Transverse colon (tissue), 4 donors: ENCODE results near the gene ENPP3.

Experiments used
- EP300 ChIP-seq: sonication (generic); formaldehyde crosslinking; IDR thresholded peaks from one replicate; pipeline ENCODE4 v1.6.1; 2017; ENCODE audit warnings: antibody characterized with exemption, low read depth
- POLR2A ChIP-seq: fragments of 450-650 bp; IDR thresholded peaks from one replicate; pipeline ENCODE4 v1.6.1; 2016; ENCODE audit warnings: antibody characterized with exemption, mild to moderate bottlenecking, moderate library complexity
- POLR2AphosphoS5 ChIP-seq, 3 donors: sonication (generic); formaldehyde crosslinking; IDR thresholded peaks; one replicate each; pipeline ENCODE4 v1.6.1; 2016; ENCODE audit warnings: antibody characterized with exemption in 3 of 3
- TF ChIP-seq, protein P1 (sequence below), 5 experiments: fragments of 200-600 bp in 3 of 5; fragments of 450-650 bp in 2 of 5; sonication (generic) in 3 of 5; IDR thresholded peaks; 1 replicate in 2 of 5; 2 replicates in 3 of 5; pipeline ENCODE4 v1.5.1; 2016 to 2017; ENCODE audit warnings: antibody characterized with exemption in 5 of 5, inconsistent platforms in 3 of 5, mild to moderate bottlenecking in 2 of 5, moderate library complexity in 1 of 5

GRCh38 chr6:131768964-131769363 is 131.9 kb downstream of the ENPP3 start:
- TF ChIP-seq POLR2AphosphoS5 (IDR thresholded peaks at IDR 0.05) (no peak), POLR2A (no peak), EP300 (no peak)
- TF ChIP-seq, protein P1, sequence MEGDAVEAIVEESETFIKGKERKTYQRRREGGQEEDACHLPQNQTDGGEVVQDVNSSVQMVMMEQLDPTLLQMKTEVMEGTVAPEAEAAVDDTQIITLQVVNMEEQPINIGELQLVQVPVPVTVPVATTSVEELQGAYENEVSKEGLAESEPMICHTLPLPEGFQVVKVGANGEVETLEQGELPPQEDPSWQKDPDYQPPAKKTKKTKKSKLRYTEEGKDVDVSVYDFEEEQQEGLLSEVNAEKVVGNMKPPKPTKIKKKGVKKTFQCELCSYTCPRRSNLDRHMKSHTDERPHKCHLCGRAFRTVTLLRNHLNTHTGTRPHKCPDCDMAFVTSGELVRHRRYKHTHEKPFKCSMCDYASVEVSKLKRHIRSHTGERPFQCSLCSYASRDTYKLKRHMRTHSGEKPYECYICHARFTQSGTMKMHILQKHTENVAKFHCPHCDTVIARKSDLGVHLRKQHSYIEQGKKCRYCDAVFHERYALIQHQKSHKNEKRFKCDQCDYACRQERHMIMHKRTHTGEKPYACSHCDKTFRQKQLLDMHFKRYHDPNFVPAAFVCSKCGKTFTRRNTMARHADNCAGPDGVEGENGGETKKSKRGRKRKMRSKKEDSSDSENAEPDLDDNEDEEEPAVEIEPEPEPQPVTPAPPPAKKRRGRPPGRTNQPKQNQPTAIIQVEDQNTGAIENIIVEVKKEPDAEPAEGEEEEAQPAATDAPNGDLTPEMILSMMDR (IDR thresholded peaks at IDR 0.05) = no peak
